HEK293 (cell line): ENCODE data around the gene ADRA2B.

ENCODE experiments used
- OSR2 ChIP-seq: fragments of 450-650 bp; formaldehyde crosslinking; IDR thresholded peaks from 2 replicates; pipeline ENCODE4 v1.5.1; 2016; ENCODE audit warnings: missing biosample characterization, missing genetic modification characterization
- ZNF16 ChIP-seq: fragments of 450-650 bp; formaldehyde crosslinking; IDR thresholded peaks from 2 replicates; pipeline ENCODE4 v1.5.1; 2016; ENCODE audit warnings: low read depth, missing biosample characterization, missing genetic modification characterization
- ZNF530 ChIP-seq: fragments of 450-650 bp; formaldehyde crosslinking; IDR thresholded peaks from 2 replicates; pipeline ENCODE4 v1.5.1; 2016; ENCODE audit warnings: low read depth, missing biosample characterization, missing genetic modification characterization
- TF ChIP-seq, protein P1 (sequence below): fragments of 450-650 bp; formaldehyde crosslinking; IDR thresholded peaks from 2 replicates; pipeline ENCODE4 v1.5.1; 2016; ENCODE audit warnings: missing biosample characterization, missing genetic modification characterization

GRCh38 chr2:96074156-96074555 is 42.2 kb downstream of the ADRA2B start:
- no peak for TF ChIP-seq OSR2
- TF ChIP-seq, protein P1, sequence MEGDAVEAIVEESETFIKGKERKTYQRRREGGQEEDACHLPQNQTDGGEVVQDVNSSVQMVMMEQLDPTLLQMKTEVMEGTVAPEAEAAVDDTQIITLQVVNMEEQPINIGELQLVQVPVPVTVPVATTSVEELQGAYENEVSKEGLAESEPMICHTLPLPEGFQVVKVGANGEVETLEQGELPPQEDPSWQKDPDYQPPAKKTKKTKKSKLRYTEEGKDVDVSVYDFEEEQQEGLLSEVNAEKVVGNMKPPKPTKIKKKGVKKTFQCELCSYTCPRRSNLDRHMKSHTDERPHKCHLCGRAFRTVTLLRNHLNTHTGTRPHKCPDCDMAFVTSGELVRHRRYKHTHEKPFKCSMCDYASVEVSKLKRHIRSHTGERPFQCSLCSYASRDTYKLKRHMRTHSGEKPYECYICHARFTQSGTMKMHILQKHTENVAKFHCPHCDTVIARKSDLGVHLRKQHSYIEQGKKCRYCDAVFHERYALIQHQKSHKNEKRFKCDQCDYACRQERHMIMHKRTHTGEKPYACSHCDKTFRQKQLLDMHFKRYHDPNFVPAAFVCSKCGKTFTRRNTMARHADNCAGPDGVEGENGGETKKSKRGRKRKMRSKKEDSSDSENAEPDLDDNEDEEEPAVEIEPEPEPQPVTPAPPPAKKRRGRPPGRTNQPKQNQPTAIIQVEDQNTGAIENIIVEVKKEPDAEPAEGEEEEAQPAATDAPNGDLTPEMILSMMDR (tag by site-specific recombination): no peak
- TF ChIP-seq ZNF530 (tag by site-specific recombination): no peak
- TF ChIP-seq ZNF16 (tag by site-specific recombination): no peak
